ENCODE data around the gene USB1.

Gene USB1

DNA sequence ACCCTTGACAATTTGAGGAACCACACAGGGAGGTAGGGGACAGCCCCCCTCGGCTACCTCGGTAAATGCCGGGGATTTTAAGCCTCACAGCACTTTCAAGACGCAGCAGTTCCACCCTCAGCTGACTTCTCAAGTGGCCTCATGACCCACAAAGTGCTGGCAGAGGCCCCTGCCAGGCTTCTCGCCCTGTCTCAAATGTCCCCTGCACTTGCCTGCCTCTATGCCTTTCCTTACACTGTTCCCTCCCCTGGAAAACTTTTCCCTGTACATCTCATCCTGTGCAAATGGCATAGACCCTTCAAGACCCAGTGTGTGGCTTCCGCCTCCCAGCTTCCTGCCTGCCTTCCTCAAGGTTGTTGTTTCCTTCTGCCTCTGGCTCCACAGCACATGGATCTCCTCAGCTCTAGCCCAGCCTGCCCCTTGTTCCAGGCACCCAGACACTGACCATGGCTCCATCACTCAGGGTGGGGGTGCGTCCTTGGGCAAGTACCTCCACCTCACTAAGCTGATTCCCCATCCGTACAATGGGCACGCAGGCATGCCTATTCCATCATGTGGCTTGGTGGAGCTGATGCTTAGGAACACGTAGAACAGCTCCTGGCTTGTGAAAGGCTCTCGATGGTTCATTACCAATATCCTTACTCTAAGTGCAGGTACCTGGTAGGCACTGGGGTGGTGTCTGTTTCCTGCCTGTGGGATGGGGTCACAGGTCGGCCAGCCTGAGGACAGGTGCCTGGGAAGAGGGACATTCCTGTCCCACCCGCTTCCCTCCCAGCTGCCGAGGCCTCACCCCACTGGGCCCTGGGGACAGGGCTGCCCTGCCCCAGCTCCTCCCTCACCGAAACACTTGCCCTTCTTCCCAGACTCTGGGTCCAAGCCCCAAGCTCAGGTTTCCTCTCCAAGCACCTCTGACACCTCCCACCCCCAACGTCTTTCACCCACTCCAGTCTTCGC is 48.3 kb downstream of the USB1 start:
- DNase-seq (ENCODE audit: low read depth), result no peak

DNA sequence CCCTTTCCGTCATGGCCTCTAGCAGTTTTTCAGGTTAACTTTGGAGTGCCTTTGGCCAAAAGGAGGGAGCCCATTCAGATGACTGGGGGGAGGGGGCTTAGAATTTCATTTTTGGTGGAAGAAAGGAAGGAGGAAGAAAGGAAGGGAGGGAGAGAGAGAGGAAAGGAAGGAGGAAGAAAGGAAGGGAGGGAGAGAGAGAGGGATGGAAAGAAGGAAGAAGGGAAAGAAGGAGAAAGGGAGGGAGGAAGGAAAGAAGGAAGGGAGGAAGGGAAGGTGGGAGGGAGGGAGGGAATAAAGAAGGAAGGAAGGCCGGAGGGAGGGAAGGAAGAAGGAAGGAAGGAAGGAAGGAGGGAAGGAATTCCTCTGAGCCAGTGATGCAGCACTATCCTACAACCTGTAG is 50.1 kb downstream of the USB1 start:
- no peak for DNase-seq (ENCODE audit: low read depth)

DNA sequence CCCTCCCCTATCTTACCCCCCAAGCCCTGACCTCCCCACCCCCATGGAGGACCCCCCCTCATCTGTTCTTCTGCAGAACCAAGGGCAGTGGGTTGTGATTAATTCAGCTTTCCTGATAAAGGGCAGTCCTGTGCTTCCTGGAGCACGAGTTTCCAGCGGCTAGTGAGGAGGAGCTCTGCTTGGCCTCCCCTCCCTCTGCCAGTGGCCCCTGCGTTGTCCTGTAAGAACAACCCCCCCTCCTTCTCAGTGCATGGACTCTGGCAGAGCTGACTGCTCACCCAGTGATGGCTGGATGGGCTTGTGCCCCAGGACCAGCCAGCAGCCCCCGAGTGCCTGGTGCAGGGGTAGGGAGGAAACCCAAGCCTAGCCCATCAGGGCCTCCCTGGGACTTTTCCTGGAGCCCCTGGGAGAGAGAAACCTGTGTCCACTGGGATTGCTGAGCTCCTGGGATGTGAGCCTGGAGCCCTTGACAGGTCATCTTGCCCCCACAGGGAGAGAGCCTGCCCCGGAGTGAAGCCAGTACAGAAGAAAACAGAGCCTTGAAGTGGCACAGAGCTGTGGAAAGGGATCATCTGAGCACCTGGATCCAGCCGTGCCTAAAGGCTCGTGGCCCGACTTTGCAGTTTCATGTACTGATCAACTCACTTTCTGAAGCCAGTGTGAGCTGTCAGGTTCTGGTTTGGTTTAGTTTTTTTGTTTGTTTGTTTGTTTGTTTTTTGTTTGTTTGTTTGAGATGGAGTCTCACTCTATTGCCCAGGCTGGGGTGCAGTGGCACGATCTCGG is 50.8 kb downstream of the USB1 start:
- DNase-seq (ENCODE audit: low read depth), result no peak

DNA sequence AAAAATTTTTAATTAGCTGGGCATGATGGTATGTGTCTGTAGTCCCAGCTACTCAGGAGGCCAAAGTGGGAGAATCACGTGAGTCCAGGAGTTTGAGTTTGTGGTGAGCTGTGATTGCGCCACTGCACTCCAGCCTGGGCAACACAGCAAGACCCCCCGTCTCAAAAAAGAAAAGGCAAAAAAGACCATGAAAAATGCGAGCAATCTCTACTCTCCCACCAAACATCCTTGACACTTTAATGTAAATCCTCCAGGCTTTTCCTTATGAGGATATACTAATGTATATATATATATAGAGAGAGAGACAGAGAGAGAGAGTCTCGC is 52.4 kb downstream of the USB1 start:
- DNase-seq (ENCODE audit: low read depth), result no peak

DNA sequence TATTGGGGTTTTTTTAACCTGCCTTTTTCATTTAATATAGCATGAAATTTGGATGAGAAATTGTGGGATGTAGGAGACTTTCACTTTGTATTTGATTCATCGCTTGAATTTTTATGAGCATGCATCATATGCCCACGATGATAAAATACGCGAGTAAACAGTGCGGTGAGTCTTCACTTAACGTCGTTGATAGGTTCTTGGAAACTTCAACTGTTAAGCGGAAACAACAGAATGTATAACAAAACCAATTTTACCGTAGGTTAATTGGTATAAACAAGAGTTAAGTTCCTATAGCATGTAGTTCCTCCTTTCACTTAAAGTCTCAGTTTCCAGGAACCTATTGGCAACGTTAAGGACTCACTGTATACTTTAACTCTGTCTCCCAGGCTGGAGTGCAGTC is 53.1 kb downstream of the USB1 start:
- no peak for DNase-seq (ENCODE audit: low read depth)

DNA sequence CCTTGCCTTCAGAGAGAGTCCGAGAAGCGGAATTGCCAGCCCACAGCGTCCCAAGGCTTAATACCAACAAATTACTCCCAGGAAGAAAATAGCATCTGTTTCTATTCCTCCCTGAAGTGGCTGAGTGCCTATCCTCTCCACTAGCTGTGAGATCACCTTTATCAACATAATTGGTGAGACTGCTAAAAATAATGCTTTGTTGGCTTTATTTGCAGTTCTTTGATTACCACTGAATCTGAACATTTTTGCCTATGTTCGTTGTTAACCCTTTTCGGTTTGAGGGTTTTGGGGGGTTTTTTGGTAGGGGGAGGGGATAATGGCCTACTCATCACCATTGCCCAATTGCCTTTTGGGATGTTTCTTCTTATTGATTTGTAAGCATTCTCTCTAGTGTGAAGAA is 55.4 kb downstream of the USB1 start:
- DNase-seq (ENCODE audit: low read depth), result no peak

DNA sequence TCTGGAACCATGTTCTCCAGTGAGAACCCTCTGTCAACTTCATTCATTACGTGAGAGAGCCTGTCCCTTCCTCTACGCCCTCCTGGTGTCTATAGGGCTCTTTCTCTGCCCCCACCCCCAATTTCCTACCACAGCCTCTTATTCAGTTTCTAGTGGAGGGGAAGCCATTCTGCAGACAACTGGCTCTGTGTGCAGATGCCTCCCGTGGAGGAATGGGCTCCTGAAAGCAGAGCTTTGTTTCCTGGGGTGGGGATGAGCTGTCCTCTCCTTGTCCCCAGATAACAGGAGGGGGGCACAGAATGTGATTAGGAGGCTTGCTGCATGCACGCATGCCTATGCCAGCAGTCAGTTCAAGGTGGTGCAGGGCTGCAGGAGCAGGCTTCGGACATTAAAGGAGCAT is 55.9 kb downstream of the USB1 start:
- no peak for DNase-seq (ENCODE audit: low read depth)

DNA sequence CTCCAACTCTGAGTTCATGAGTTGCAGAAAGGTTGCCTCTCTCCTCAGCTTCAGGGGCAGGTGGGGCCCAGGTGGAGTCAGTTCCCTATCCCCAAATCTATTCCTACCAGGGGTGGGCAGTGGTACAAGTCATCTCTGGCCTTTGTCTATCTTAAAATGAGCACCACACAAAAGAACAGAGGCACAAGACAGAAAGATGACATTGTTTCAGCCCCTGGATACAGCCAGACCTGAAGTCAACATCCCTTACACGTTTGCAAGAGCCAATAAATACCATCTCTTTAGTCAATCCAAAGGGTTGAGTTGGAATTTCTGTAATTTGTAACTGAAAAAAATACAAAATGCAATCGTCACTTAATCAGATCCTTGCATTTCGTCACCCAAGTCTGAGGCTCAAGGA is 56.6 kb downstream of the USB1 start:
- DNase-seq (ENCODE audit: low read depth), result no peak

DNA sequence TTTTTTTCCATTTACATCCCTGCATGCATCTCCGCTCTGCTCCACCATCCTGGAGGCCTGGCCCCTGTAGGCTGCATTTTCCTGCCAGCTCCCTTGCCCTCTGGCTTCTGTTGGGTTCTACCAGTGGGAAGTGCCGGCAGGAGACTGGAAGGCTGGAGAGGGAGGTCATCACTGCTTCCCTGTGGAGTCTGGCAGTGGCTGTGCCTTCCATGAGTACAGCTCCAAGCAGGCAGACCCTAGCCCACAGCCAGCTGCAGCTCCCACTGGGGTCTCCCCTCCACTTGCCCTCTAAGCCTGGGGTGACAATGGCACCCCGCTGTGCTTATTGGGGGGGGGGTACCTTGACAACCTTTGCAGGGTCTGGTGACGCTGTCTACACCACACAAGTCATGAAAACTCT is 61.6 kb downstream of the USB1 start:
- no peak for DNase-seq (ENCODE audit: low read depth)

DNA sequence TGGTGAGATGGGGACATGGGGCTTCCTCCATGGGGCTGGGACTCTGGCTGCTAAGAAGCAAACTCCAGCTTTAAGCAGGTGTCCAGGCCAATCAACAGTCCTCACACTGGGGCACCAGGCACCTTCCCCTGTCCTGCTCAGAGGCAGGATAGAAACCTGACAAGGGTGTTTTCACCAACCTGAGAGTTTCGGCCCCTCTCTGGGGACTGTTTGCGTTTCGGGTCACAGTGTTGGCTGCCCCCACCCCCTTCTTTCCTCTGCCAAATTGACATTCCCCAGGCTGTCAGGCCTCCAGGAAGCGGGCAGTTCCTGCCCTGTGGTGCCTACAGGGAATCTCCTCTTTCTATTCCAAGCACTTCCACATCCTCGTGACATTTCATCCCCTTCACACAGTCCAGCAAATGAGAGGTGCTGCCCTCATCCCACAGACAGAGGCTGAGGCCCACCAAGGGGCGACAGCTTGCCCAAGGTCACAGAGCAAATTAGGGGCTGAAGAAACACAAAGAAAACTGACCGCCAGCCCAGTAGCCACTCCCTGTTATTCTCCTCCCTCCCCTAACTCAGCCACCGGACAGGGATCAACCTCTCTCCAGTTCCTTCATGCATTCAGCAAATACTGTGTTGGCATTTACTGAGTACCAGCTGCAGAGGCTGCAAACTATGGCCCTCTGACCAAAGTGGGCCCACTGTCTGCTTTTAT is 62.3 kb downstream of the USB1 start:
- DNase-seq (ENCODE audit: low read depth), result no peak

DNA sequence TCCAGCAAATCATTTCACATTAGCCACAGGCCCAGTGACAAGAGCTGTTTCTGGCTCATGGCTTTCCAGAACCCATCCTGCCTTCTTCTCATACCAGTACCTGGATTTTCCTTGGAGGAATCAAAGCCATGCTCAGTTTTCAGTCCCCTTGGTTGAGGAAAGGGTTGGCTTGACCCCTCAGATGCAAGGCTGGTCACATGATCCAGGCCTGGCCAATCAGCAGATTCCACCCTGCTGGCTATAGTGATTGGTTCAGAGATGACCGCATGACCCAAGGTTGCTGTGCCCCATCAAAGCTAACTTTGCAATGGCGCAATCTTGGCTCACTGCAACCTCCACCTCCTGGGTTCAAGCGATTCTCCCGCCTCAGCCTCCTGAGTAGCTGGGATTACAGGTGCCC is 69.4 kb downstream of the USB1 start:
- no peak for DNase-seq (ENCODE audit: low read depth)

All from stimulated activated CD8-positive, alpha-beta memory T cell treated with anti-CD3 and anti-CD28 coated beads, Interleukin-15, amount 100 ng/mL, for 1 hour (primary cell).